ENCODE data around the gene TSHZ2.
"Not testable (repeated sequence)": the region's sequence is repeated elsewhere in the genome, so short reads cannot be mapped to it uniquely, and the experiment has no call there.

TSHZ2 gene

GRCh38 chr20:52945862-52946522 is 26.2 kb upstream of the TSHZ2 start:
- no peak overlapping the region for H3K4me3 Mint-ChIP-seq
- no peak for ATAC-seq

GRCh38 chr20:52948491-52948890 is 23.7 kb upstream of the TSHZ2 start:
- no peak overlapping the region for H3K27ac Mint-ChIP-seq
- no peaks in the 10 kb centered on the region for H3K36me3 Mint-ChIP-seq
- no peaks in the 10 kb centered on the region for H3K4me1 Mint-ChIP-seq
- H3K9me3 Mint-ChIP-seq, result no peaks in the 10 kb centered on the region
- no peak overlapping the region for H3K4me3 Mint-ChIP-seq
- ATAC-seq (no peak), DNase-seq (ENCODE audit: low spot score in 2 of 2) (no peak)

More at GRCh38 chr20:52945862-52946522, 26.2 kb upstream of the TSHZ2 start:
- H3K4me1 Mint-ChIP-seq, result no peaks in the 10 kb centered on the region
- DNase-seq (ENCODE audit: low spot score in 2 of 2), result no peak
- H3K9me3 Mint-ChIP-seq, result no peaks in the 10 kb centered on the region
- H3K36me3 Mint-ChIP-seq, result no peaks in the 10 kb centered on the region
- no peak overlapping the region for H3K27ac Mint-ChIP-seq

- H3K4me1 Mint-ChIP-seq, result no peaks in the 10 kb centered on the region
- no peaks in the 10 kb centered on the region for H3K9me3 Mint-ChIP-seq
- no peak for ATAC-seq
- no peak for DNase-seq (ENCODE audit: low spot score in 2 of 2)
- no peak overlapping the region for H3K27ac Mint-ChIP-seq
- no peak overlapping the region for H3K4me3 Mint-ChIP-seq
- H3K36me3 Mint-ChIP-seq, result no peaks in the 10 kb centered on the region
Observed at GRCh38 chr20:52953020-52953419, 19.1 kb upstream of the TSHZ2 start.

DNA sequence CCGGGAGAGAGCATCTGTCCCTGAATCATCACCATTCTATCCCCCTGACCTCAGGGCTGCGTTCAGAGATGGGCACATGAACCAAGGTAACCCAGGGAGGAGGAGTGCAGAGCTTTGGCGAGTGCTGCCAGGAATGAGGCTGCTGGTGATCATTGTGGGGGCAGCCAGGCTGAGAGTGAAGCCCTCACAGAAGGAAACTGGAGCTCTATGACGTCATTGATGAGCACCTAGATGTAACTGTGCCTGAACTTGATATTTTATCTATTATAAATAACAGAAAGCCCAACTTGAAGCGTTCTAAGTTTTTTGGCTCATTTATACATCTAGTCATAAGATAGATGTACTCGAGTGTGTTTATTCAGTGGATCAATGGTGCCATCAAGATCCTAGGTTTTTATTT is 17.3 kb upstream of the TSHZ2 start:
- Mint-ChIP-seq H3K27ac (no peak overlapping the region), H3K4me1 (no peaks in the 10 kb centered on the region), H3K36me3 (no peaks in the 10 kb centered on the region), H3K9me3 (no peaks in the 10 kb centered on the region), H3K4me3 (no peak overlapping the region)
- DNase-seq (ENCODE audit: low spot score in 2 of 2), result no peak
- no peak for ATAC-seq

DNA sequence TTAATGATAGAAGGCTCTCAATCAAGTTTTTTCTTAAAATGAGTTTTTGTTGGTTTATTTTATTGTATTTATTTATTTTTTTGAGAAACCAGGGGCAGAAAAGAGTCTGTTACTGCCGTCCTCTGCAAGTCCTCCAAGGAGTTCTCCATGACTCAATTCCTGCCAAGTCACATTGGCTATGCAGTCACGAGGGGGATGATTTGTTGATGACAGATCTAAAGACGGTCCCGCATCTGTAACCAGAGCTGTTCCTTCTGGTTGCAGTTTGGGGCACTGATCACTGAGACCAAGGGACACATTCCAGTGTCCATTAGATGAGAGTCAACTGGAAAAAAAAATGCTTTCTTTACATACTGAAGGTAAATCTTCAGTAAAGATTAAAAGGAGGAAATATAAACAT is 13.9 kb upstream of the TSHZ2 start:
- no peaks in the 10 kb centered on the region for H3K9me3 Mint-ChIP-seq
- no peaks in the 10 kb centered on the region for H3K36me3 Mint-ChIP-seq
- no peak overlapping the region for H3K4me3 Mint-ChIP-seq
- DNase-seq (ENCODE audit: low spot score in 2 of 2) (no peak), ATAC-seq (no peak)
- H3K27ac Mint-ChIP-seq, result no peak overlapping the region
- no peaks in the 10 kb centered on the region for H3K4me1 Mint-ChIP-seq

- DNase-seq (ENCODE audit: low spot score in 2 of 2) (no peak), ATAC-seq (no peak)
- Mint-ChIP-seq H3K36me3 (no peaks in the 10 kb centered on the region), H3K4me3 (no peak overlapping the region), H3K9me3 (no peaks in the 10 kb centered on the region), H3K27ac (no peak overlapping the region), H3K4me1 (no peaks in the 10 kb centered on the region)
Observed at GRCh38 chr20:52959125-52959524, 13.0 kb upstream of the TSHZ2 start.

DNA sequence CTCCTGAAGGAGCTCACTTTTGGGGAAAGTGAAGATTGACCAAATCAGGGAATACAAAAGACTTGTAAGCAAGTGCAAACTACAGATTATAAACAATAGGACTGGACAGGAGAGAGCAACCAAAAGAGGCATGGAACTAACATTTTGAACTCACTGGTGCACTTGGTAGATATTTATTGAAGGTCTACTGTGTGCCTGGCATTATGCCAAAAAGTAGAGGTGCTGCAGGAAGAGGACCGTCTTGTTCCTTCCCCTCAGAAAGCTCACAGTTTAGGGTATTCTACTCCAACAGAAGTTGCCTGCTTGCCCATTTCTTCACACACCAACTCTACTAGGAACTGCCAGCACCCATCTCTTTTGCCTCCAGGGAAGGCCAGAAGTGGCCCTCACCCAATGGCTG is 10.0 kb upstream of the TSHZ2 start:
- ATAC-seq (no peak), DNase-seq (ENCODE audit: low spot score in 2 of 2) (no peak)
- Mint-ChIP-seq H3K9me3 (no peaks in the 10 kb centered on the region), H3K36me3 (no peaks in the 10 kb centered on the region), H3K4me1 (no peaks in the 10 kb centered on the region), H3K27ac (no peak overlapping the region), H3K4me3 (no peak overlapping the region)

- no peaks in the 10 kb centered on the region for H3K4me1 Mint-ChIP-seq
- no peak overlapping the region for H3K27ac Mint-ChIP-seq
Observed at GRCh38 chr20:52963131-52963530, 9.0 kb upstream of the TSHZ2 start.

DNA sequence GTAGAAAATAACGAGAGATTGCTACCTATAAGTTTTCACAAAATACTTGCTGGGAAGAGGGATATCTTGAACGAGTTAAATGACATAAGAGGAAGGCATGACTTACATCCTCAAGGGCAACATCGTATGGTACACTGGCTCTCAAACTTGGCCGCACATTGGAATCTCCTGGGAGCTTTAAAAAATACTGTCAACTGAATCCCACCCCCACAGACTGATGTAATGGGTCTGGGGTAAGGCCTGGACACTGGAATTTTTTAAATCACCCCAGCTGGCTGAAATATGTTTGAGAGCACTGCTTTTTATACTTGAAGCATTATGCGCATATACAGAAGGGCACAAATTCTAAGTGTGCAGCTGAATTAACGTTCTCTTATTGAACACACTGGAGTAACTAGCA is 8.0 kb upstream of the TSHZ2 start:
- Mint-ChIP-seq H3K9me3 (peaks cover 2% of the 10 kb centered on the region), H3K36me3 (no peaks in the 10 kb centered on the region), H3K4me3 (no peak overlapping the region), H3K27ac (no peak overlapping the region), H3K4me1 (no peaks in the 10 kb centered on the region)
- DNase-seq (ENCODE audit: low spot score in 2 of 2) (no peak), ATAC-seq (no peak)

More at GRCh38 chr20:52963131-52963530, 9.0 kb upstream of the TSHZ2 start:
- no peak overlapping the region for H3K4me3 Mint-ChIP-seq
- H3K36me3 Mint-ChIP-seq, result no peaks in the 10 kb centered on the region
- ATAC-seq (no peak), DNase-seq (ENCODE audit: low spot score in 2 of 2) (no peak)
- peaks cover 1% of the 10 kb centered on the region for H3K9me3 Mint-ChIP-seq

GRCh38 chr20:52965380-52965779 is 6.8 kb upstream of the TSHZ2 start:
- no peak overlapping the region for H3K4me3 Mint-ChIP-seq
- DNase-seq (ENCODE audit: low spot score in 2 of 2) (no peak), ATAC-seq (no peak)
- H3K4me1 Mint-ChIP-seq, result no peaks in the 10 kb centered on the region
- peaks cover 2% of the 10 kb centered on the region for H3K9me3 Mint-ChIP-seq
- no peaks in the 10 kb centered on the region for H3K36me3 Mint-ChIP-seq
- no peak overlapping the region for H3K27ac Mint-ChIP-seq

- H3K36me3 Mint-ChIP-seq, result no peaks in the 10 kb centered on the region
- H3K4me1 Mint-ChIP-seq, result no peaks in the 10 kb centered on the region
- peaks cover 2% of the 10 kb centered on the region for H3K9me3 Mint-ChIP-seq
- no peak for DNase-seq (ENCODE audit: low spot score in 2 of 2)
- ATAC-seq, result no peak
- H3K27ac Mint-ChIP-seq, result no peak overlapping the region
- H3K4me3 Mint-ChIP-seq, result no peak overlapping the region
Observed at GRCh38 chr20:52965819-52966218, 6.3 kb upstream of the TSHZ2 start.

DNA sequence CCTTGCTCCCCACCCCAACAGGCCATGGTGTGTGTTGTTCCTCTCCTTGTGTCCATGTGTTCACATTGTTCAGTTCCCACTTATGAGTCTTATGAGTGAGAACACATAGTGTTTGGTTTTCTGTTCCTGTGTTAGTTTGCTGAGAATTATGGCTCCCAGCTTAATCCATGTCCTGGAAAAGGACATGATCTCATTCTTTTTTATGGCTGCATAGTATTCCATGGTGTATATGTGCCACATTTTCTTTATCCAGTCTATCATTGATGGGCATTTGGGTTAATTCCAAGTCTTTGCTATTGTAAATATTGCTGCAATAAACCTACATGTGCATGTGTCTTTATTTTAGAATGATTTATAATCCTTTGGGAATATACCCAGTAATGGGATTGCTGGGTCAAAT is 5.6 kb upstream of the TSHZ2 start:
- not testable (repeated sequence) for H3K9me3 Mint-ChIP-seq; DNase-seq (ENCODE audit: low spot score in 2 of 2); ATAC-seq

GRCh38 chr20:52971498-52972189 is 514 bp upstream of the TSHZ2 start:
- H3K27ac Mint-ChIP-seq, result no peak overlapping the region

More for the DNA sequence above, 5.6 kb upstream of the TSHZ2 start:
- not testable (repeated sequence) for H3K36me3 Mint-ChIP-seq, H3K4me3 Mint-ChIP-seq, H3K4me1 Mint-ChIP-seq, H3K27ac Mint-ChIP-seq

DNA sequence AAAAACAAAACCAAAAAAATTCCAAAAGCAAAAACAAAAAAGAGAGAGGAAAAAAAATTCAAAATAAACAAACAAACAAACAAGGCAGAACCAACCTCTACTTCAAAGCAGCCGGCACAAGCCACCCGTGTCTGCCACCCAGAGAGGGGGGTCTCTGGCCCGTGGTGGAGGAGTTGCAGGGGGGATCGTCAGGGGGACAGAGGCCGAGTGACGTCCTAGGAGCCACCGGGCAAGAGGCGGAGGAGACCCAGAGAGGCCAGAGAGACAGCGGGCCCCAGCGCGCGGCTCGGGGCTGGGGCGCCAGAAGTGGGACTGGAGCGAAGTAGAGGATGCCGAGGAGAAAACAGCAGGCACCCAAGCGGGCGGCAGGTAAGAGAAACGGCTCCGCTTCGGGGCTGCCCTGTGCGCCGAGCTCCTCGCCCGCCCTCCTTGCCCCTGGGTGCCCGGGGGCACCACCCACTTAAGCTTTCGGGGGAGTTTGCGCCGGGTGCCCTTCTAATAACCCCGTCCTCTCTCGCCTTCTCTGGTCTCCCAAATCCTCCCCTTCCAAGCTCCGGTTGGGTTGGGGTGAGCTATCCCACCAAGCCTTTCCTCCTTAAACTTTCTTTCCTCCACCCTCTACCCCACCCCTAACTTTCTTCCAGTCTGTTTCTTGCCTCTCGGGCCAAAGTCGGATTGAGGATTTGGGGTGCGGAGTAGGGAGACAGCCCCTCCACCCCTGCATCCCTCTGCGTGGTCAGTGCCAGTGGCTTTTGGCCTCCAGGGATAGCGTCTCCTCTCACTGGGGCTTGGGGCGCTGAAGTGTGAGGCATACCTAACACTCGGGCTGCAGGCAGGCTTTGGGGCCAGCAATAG is 1.0 kb downstream of the TSHZ2 start:
- DNase-seq (ENCODE audit: low spot score in 2 of 2), result no peak
- Mint-ChIP-seq H3K27ac (peak overlapping the region; percentile 48), H3K4me1 (peaks cover 17% of the 10 kb centered on the region), H3K9me3 (no peaks in the 10 kb centered on the region), H3K4me3 (peak overlapping the region; percentile 56), H3K36me3 (no peaks in the 10 kb centered on the region)
- ATAC-seq, result peak; percentile 46

More at GRCh38 chr20:52971498-52972189, 514 bp upstream of the TSHZ2 start:
- DNase-seq (ENCODE audit: low spot score in 2 of 2), result no peak
- H3K36me3 Mint-ChIP-seq, result no peaks in the 10 kb centered on the region
- peaks cover 2% of the 10 kb centered on the region for H3K9me3 Mint-ChIP-seq
- H3K4me1 Mint-ChIP-seq, result peaks cover 17% of the 10 kb centered on the region
- ATAC-seq, result no peak
- H3K4me3 Mint-ChIP-seq, result peak overlapping the region; percentile 56

DNA sequence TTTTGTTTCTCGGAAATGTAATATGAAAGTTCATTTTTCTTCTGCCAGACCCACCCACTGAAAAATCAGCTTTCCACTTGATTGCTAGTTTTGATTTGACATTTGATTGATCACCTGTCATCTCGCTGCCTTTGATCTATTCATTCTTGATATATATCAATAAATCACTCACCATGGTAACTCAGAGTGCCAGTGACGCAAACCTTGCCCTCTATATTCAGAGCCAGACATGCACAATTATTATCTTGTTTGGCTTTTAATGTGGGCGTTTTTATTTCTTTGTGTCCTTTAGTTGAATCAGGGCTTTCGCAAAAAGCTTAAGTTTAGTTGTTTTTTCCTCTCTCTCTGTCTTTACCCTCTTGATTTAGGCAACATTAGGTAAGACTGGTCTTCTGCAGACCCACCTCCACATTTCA is 2.0 kb downstream of the TSHZ2 start:
- Mint-ChIP-seq H3K9me3 (no peaks in the 10 kb centered on the region), H3K4me3 (peak overlapping the region; percentile 56), H3K27ac (peak overlapping the region; percentile 32), H3K36me3 (no peaks in the 10 kb centered on the region), H3K4me1 (peaks cover 17% of the 10 kb centered on the region)
- DNase-seq (ENCODE audit: low spot score in 2 of 2) (no peak), ATAC-seq (peak; percentile 41)
